NCI-H748 (cell line): Measurements from ENCODE around the gene PPOX.

Source experiments
- DNase-seq: peaks from one replicate; lab custom pipeline; 2025; ENCODE audit not compliant: unreplicated experiment; lab: John Stamatoyannopoulos, UW

PPOX gene

GRCh38 chr1:161153176-161153575 lies 13.1 kb upstream of the PPOX start:
- DNase-seq = no peak

GRCh38 chr1:161153682-161154337 lies 12.4 kb upstream of the PPOX start, which contains the start of gene UFC1:
UFC1 (plus strand) TSS chr1:161153978; CDS start chr1:161153998, 20 bp downstream.
- peak; percentile 93 for DNase-seq

GRCh38 chr1:161157867-161158266 lies 8.4 kb upstream of the PPOX start:
- DNase-seq = no peak

GRCh38 chr1:161158316-161159010 lies 7.8 kb upstream of the PPOX start:
- peak; percentile 31 for DNase-seq

- DNase-seq = peak; percentile 94
Measured at GRCh38 chr1:161159087-161159912, 6.9 kb upstream of the PPOX start, which contains the start of gene USP21. USP21 (plus strand) TSS chr1:161159500; CDS start chr1:161160641, 1,141 bp downstream.

GRCh38 chr1:161159913-161160243 lies 6.3 kb upstream of the PPOX start:
- no peak for DNase-seq

- DNase-seq = no peak
Measured at GRCh38 chr1:161160671-161161145, 5.5 kb upstream of the PPOX start.

- DNase-seq = no peak
Measured at GRCh38 chr1:161161652-161162051, 4.6 kb upstream of the PPOX start.

- no peak for DNase-seq
Measured at GRCh38 chr1:161162052-161162451, 4.2 kb upstream of the PPOX start.

GRCh38 chr1:161162806-161163205 lies 3.4 kb upstream of the PPOX start:
- no peak for DNase-seq

- no peak for DNase-seq
Measured at GRCh38 chr1:161163793-161164192, 2.4 kb upstream of the PPOX start.

GRCh38 chr1:161164901-161165610 lies 1.2 kb upstream of the PPOX start:
- no peak for DNase-seq

- DNase-seq = peak; percentile 56
Measured at GRCh38 chr1:161166669-161167548, 683 bp downstream of the PPOX start.

GRCh38 chr1:161168906-161169305 lies 2.7 kb downstream of the PPOX start:
- DNase-seq = no peak

- no peak for DNase-seq
Measured at GRCh38 chr1:161171191-161171590, 5.0 kb downstream of the PPOX start.

- DNase-seq = no peak
Measured at GRCh38 chr1:161171696-161172095, 5.5 kb downstream of the PPOX start.

GRCh38 chr1:161172349-161172748 lies 6.1 kb downstream of the PPOX start:
- no peak for DNase-seq

- DNase-seq = no peak
Measured at GRCh38 chr1:161172776-161173376, 6.7 kb downstream of the PPOX start.

- DNase-seq = no peak
Measured at GRCh38 chr1:161173711-161174110, 7.5 kb downstream of the PPOX start.

- DNase-seq = no peak
Measured at GRCh38 chr1:161174911-161175310, 8.7 kb downstream of the PPOX start.
